Karpas-422 (cell line): ENCODE data around the gene CLK3. TPM values are rescaled to one million over a fixed set of nuclear protein-coding genes. Genes with fewer than 3 reads are reported as not detected.

Source experiments
- DNase-seq: peaks from one replicate; pipeline ENCODE4 v3.0.0-alpha.2; 2015
- H2AFZ ChIP-seq: fragments of 200-600 bp; sonication (generic); 2 replicates; pipeline ENCODE4 v1.6.1; 2014; ENCODE audit warnings: antibody characterized with exemption, low read length, mixed read lengths
- H3K27ac ChIP-seq: fragments of 200-600 bp; sonication (generic); 2 replicates; pipeline ENCODE4 v1.5.1; 2014; ENCODE audit warnings: mild to moderate bottlenecking, low read length, moderate library complexity
- H3K27me3 ChIP-seq: fragments of 200-600 bp; sonication (generic); 2 replicates; pipeline ENCODE4 v1.6.1; 2014; ENCODE audit warnings: low read length, mixed read lengths
- H3K36me3 ChIP-seq: fragments of 200-600 bp; sonication (generic); 2 replicates; pipeline ENCODE4 v1.6.1; 2014; ENCODE audit warnings: low read length, mixed read lengths; ENCODE audit not compliant: insufficient read depth
- H3K4me1 ChIP-seq: fragments of 200-600 bp; sonication (generic); 2 replicates; pipeline ENCODE4 v1.6.1; 2014; ENCODE audit warnings: mild to moderate bottlenecking, low read length, mixed read lengths
- H3K4me2 ChIP-seq: fragments of 200-600 bp; sonication (generic); 2 replicates; pipeline ENCODE4 v1.6.1; 2014; ENCODE audit warnings: low read length, low read depth, mild to moderate bottlenecking; ENCODE audit not compliant: poor library complexity, severe bottlenecking
- H3K4me3 ChIP-seq: fragments of 200-600 bp; sonication (generic); 2 replicates; pipeline ENCODE4 v1.5.1; 2014; ENCODE audit warnings: mild to moderate bottlenecking, antibody characterized with exemption, low read length, mixed read lengths
- H3K79me2 ChIP-seq: fragments of 200-600 bp; sonication (generic); 2 replicates; pipeline ENCODE4 v1.6.1; 2014; ENCODE audit warnings: mild to moderate bottlenecking, low read length, mixed read lengths
- H3K9ac ChIP-seq: fragments of 200-600 bp; sonication (generic); 2 replicates; pipeline ENCODE4 v1.6.0; 2014; ENCODE audit warnings: low read length
- H3K9me2 ChIP-seq: fragments of 200-600 bp; sonication (generic), shearing (Covaris generic); replicated peaks from 2 replicates; pipeline ENCODE4 v1.6.0; 2014; ENCODE audit warnings: mild to moderate bottlenecking, low read length, moderate library complexity; ENCODE audit not compliant: insufficient read depth
- H3K9me3 ChIP-seq: fragments of 300-700, 200-600 bp; sonication (generic); 2 replicates; pipeline ENCODE4 v1.6.1; 2014; ENCODE audit warnings: low read length, mixed read lengths
- H4K20me1 ChIP-seq: fragments of 200-600 bp; sonication (generic); 2 replicates; pipeline ENCODE4 v1.6.1; 2014; ENCODE audit warnings: mild to moderate bottlenecking, antibody characterized with exemption, low read length, low read depth; ENCODE audit not compliant: insufficient read depth
- total RNA-seq: library from RNA; depleted of rRNA; stranded (reverse); fragments of >200 nt; shearing (Covaris generic); gene quantifications from 2 replicates; pipeline ENCODE4 v1.2.3, GENCODE V29; 2014; ENCODE audit warnings: low replicate concordance; rRNA removed

Gene CLK3
- total RNA-seq, 1 experiment from 2014 or later = 114 TPM

- H3K27me3 ChIP-seq = no peaks in the 10 kb centered on the region
- H3K9me2 ChIP-seq = no peaks in the 10 kb centered on the region
- no peaks in the 10 kb centered on the region for H3K4me1 ChIP-seq
- H3K36me3 ChIP-seq = peaks cover 7% of the 10 kb centered on the region; the same call in 1 of the 2 replicates
- H3K9ac ChIP-seq = no peak overlapping the region
- H2AFZ ChIP-seq = no peak overlapping the region
- no peaks in the 10 kb centered on the region for H3K9me3 ChIP-seq
- no peaks in the 10 kb centered on the region for H4K20me1 ChIP-seq
- H3K4me3 ChIP-seq = no peak overlapping the region
- H3K4me2 ChIP-seq = no peak overlapping the region
- peaks cover 49% of the 10 kb centered on the region for H3K79me2 ChIP-seq
- DNase-seq = no peak
- no peak overlapping the region for H3K27ac ChIP-seq
Observed at GRCh38 chr15:74667975-74668374, 52.3 kb downstream of the CLK3 start.

GRCh38 chr15:74669627-74670026 is 54.0 kb downstream of the CLK3 start:
- H3K27ac ChIP-seq = no peak overlapping the region
- H2AFZ ChIP-seq = no peak overlapping the region
- peaks cover 11% of the 10 kb centered on the region; the same call in 1 of the 2 replicates for H3K36me3 ChIP-seq
- H3K9ac ChIP-seq = no peak overlapping the region
- no peaks in the 10 kb centered on the region for H4K20me1 ChIP-seq
- H3K79me2 ChIP-seq = peaks cover 39% of the 10 kb centered on the region
- no peak overlapping the region for H3K4me2 ChIP-seq
- H3K27me3 ChIP-seq = no peaks in the 10 kb centered on the region
- H3K4me1 ChIP-seq = no peaks in the 10 kb centered on the region
- no peak for DNase-seq
- H3K9me3 ChIP-seq = no peaks in the 10 kb centered on the region
- H3K4me3 ChIP-seq = no peak overlapping the region
- no peaks in the 10 kb centered on the region for H3K9me2 ChIP-seq

- H2AFZ ChIP-seq = no peak overlapping the region
- H3K4me2 ChIP-seq = no peak overlapping the region
- H3K27me3 ChIP-seq = no peaks in the 10 kb centered on the region
- no peak overlapping the region for H3K27ac ChIP-seq
- no peak for DNase-seq
- no peak overlapping the region for H3K4me3 ChIP-seq
- no peak overlapping the region for H3K9ac ChIP-seq
- H3K79me2 ChIP-seq = peaks cover 37% of the 10 kb centered on the region
- no peaks in the 10 kb centered on the region for H3K9me2 ChIP-seq
- H3K4me1 ChIP-seq = no peaks in the 10 kb centered on the region
- no peaks in the 10 kb centered on the region for H3K9me3 ChIP-seq
- peaks cover 6% of the 10 kb centered on the region; the same call in 1 of the 2 replicates for H3K36me3 ChIP-seq
- no peaks in the 10 kb centered on the region for H4K20me1 ChIP-seq
Observed at GRCh38 chr15:74674161-74674560, 58.5 kb downstream of the CLK3 start.

- peaks cover 63% of the 10 kb centered on the region for H3K79me2 ChIP-seq
- no peaks in the 10 kb centered on the region for H4K20me1 ChIP-seq
- no peaks in the 10 kb centered on the region for H3K9me3 ChIP-seq
- no peaks in the 10 kb centered on the region for H3K4me1 ChIP-seq
- no peaks in the 10 kb centered on the region for H3K9me2 ChIP-seq
- no peak overlapping the region for H3K4me3 ChIP-seq
- peaks cover 6% of the 10 kb centered on the region; the same call in 1 of the 2 replicates for H3K36me3 ChIP-seq
- no peak overlapping the region for H2AFZ ChIP-seq
- H3K27me3 ChIP-seq = no peaks in the 10 kb centered on the region
- H3K9ac ChIP-seq = no peak overlapping the region
- no peak overlapping the region for H3K4me2 ChIP-seq
- H3K27ac ChIP-seq = no peak overlapping the region
- DNase-seq = no peak
Observed at GRCh38 chr15:74676801-74677200, 61.2 kb downstream of the CLK3 start.

Other genes with a start within 250 kb of the CLK3 start
- not detected in 2 replicates for gene CYP11A1, start 248.2 kb upstream of the CLK3 start, total RNA-seq
- gene SEMA7A, start 181.9 kb upstream of the CLK3 start, total RNA-seq = 41.6 and 49.1 TPM in 2 replicates
- gene UBL7, start 154.7 kb upstream of the CLK3 start, total RNA-seq = 71.3 and 84.2 TPM in 2 replicates
- 9.6 and 17.7 TPM in 2 replicates for gene ARID3B, start 74.6 kb upstream of the CLK3 start, total RNA-seq
- 14.7 and 19.9 TPM in 2 replicates for gene EDC3, start 80.2 kb downstream of the CLK3 start, total RNA-seq
- gene CYP1A1, start 109.7 kb downstream of the CLK3 start, total RNA-seq = not detected in 2 replicates
- not detected in 2 replicates for gene CYP1A2, start 133.0 kb downstream of the CLK3 start, total RNA-seq
- 172 and 306 TPM in 2 replicates for gene CSK, start 166.2 kb downstream of the CLK3 start, total RNA-seq
- gene LMAN1L, start 197.0 kb downstream of the CLK3 start, total RNA-seq = 3.3 and 4.3 TPM in 2 replicates
- gene CPLX3, start 210.8 kb downstream of the CLK3 start, total RNA-seq = 5.2 and 7.3 TPM in 2 replicates
- 87.3 and 89.6 TPM in 2 replicates for gene ULK3, start 227.3 kb downstream of the CLK3 start, total RNA-seq